ENCODE results near the gene MRPS17. TPM values are rescaled to one million over a fixed set of nuclear protein-coding genes. Genes with fewer than 3 reads are reported as not detected.

Gene MRPS17
- total RNA-seq, 2 experiments from 2014 or later, result 11.6 to 12.0 TPM

DNA sequence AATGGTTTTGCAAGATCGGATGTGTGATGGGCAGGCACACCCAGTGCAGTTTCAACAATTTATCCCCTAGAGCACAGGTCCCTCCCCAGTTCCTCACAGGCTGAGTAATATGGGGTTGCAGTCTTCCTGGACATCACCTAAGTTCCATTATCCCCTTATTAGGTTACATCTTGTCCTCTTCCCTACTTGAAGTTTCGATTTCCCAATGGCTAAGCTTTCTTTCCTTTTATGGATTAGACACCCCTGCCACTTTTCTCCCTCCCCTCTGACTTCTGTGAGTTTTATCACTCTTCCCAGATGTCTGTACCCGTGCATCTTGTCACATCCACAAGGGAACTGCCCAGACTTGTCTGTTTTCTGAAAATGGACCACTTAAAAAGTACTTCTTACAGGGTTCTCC lies 10.3 kb downstream of the MRPS17 start:
- H3K36me3 Mint-ChIP-seq (ENCODE audit: low read depth), result peaks cover 17% of the 10 kb centered on the region
- ChIA-PET CTCF (interaction anchor here (0.6 to 1.2 kb wide), 2 partner anchors 44 to 45 kb away, joined by 3 read pairs; no protein-coding TSS in a partner anchor), POLR2A (interaction anchor here (0.6 kb wide), 1 partner anchor 428 kb away, joined by 3 read pairs; no protein-coding TSS in a partner anchor)
- no peak for DNase-seq
- peaks cover 21% of the 10 kb centered on the region for H3K4me1 Mint-ChIP-seq
- H3K27me3 Mint-ChIP-seq, result no peaks in the 10 kb centered on the region
- no peak overlapping the region for H3K4me3 Mint-ChIP-seq
- H3K9me3 Mint-ChIP-seq, result no peaks in the 10 kb centered on the region
- no peak overlapping the region for H3K27ac Mint-ChIP-seq

DNA sequence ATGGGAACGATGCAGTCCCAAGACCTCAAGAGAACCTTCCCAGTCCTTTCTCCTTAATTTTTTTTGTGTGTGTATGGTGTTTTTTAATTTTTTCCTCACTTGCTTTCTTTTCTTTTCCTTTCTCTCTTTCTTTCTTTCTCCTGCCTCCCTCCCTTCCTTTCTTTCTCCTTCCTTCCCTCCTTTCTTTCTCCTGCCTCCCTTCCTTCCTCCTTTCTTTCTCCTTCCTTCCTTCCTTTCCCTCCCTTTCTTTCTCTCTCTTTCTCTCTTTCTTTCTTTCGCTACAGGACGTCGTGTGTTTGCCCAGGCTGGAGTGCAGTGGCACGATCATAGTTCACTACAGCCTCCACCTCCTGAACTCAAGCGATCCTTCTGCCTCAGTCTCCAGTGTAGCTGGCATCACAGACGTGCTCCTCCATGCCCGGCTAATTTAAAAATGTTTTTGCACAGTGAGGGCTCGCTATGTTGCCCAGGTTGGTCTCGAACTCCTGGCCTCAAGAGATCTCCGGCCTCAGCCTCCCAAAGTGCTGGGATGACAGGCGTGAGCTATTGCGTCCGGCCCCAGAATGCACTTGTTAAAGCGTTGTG lies 12.0 kb downstream of the MRPS17 start:
- ChIA-PET POLR2A (interaction anchor here (0.6 to 3.1 kb wide), 8 partner anchors 11 to 391 kb away, joined by 3 to 16 read pairs (median 3); partner anchors contain the start of genes CHCHD2, SUMF2 and VOPP1), CTCF (interaction anchor here (0.9 to 2.0 kb wide), 10 partner anchors 9 to 322 kb away, joined by 3 to 10 read pairs (median 3); partner anchors contain the start of genes CCT6A and PSPH)
- no peaks in the 10 kb centered on the region for H3K9me3 Mint-ChIP-seq
- peaks cover 14% of the 10 kb centered on the region for H3K36me3 Mint-ChIP-seq (ENCODE audit: low read depth)
- peak overlapping the region; percentile 75 for H3K4me3 Mint-ChIP-seq
- DNase-seq, result no peak
- no peaks in the 10 kb centered on the region for H3K27me3 Mint-ChIP-seq
- H3K4me1 Mint-ChIP-seq, result peaks cover 21% of the 10 kb centered on the region
- H3K27ac Mint-ChIP-seq, result peak overlapping the region; percentile 58

GRCh38 chr7:55964261-55965099 lies 12.8 kb downstream of the MRPS17 start, which contains the start of gene NIPSNAP2:
Gene NIPSNAP2 (plus strand): TSS chr7:55964585. CDS start chr7:55964610, 25 bp downstream.
- H3K4me3 Mint-ChIP-seq, result peak within 1 kb of the TSS; percentile 81
- peaks cover 18% of the 10 kb centered on the region for H3K36me3 Mint-ChIP-seq (ENCODE audit: low read depth)

GRCh38 chr7:55965100-55965470 lies 13.4 kb downstream of the MRPS17 start:
- Mint-ChIP-seq H3K27ac (peak overlapping the region; percentile 80), H3K4me3 (peak overlapping the region; percentile 81), H3K36me3 (ENCODE audit: low read depth) (peaks cover 20% of the 10 kb centered on the region), H3K9me3 (no peaks in the 10 kb centered on the region), H3K27me3 (no peaks in the 10 kb centered on the region), H3K4me1 (peaks cover 26% of the 10 kb centered on the region)
- POLR2A ChIA-PET, result interaction anchor here (0.6 to 3.1 kb wide), 7 partner anchors 10 to 656 kb away, joined by 3 to 16 read pairs (median 4); partner anchors contain the start of genes CCT6A, CHCHD2, PSPH and SUMF2
- CTCF ChIA-PET, result interaction anchor here (1.0 to 2.0 kb wide), 7 partner anchors 8 to 324 kb away, joined by 3 to 6 read pairs (median 4); partner anchors contain the start of genes CCT6A and PSPH
- no peak for DNase-seq

More at GRCh38 chr7:55964261-55965099, 12.8 kb downstream of the MRPS17 start, which contains the start of gene NIPSNAP2:
- ChIA-PET POLR2A (interaction anchor here (0.6 to 3.1 kb wide), 12 partner anchors 9 to 655 kb away, joined by 3 to 16 read pairs (median 3); partner anchors contain the start of genes CCT6A, CHCHD2, PSPH and SUMF2), CTCF (interaction anchor here (0.9 to 2.0 kb wide), 14 partner anchors 9 to 323 kb away, joined by 3 to 10 read pairs (median 3); partner anchors contain the start of genes CCT6A and PSPH)
- no peaks in the 10 kb centered on the region for H3K9me3 Mint-ChIP-seq
- peaks cover 24% of the 10 kb centered on the region for H3K4me1 Mint-ChIP-seq
- H3K27me3 Mint-ChIP-seq, result no peaks in the 10 kb centered on the region
- H3K27ac Mint-ChIP-seq, result peak within 1 kb of the TSS; percentile 80
- peak; percentile 64 for DNase-seq

DNA sequence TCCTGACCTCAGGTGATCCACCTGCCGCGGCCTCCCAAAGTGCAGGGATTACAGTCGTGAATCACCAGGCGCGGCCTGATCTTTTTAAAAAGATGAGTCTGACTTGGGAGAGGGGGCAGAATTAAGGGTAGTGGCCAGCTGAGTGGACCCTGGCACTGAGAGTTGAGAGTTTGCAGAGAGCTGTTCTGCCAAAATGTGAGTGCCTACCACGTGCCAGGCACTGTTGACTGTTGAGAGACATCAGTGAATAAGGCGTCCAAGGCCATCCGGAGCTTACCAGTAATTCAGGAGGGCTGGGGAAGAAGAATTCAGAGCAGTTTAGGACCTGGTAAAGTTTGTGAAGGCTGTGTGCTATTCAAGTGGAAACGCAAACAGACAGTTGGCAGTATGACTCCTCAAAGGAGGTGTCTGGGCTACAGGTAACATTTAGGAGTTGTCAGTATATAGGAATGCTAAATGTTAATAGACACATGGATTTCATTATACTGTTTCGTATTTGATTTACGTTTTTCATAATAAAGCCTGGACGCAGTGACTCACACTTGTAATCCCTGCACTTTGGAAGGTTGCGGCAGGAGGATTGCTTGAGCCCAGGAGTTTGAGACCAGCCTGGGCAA lies 14.2 kb downstream of the MRPS17 start:
- CTCF ChIA-PET, result interaction anchor here (1.3 to 2.0 kb wide), 4 partner anchors 15 to 325 kb away, joined by 3 to 6 read pairs (median 6); no protein-coding TSS in a partner anchor
- Mint-ChIP-seq H3K27ac (no peak overlapping the region), H3K27me3 (no peaks in the 10 kb centered on the region), H3K9me3 (no peaks in the 10 kb centered on the region), H3K4me3 (peak overlapping the region; percentile 27), H3K36me3 (ENCODE audit: low read depth) (peaks cover 24% of the 10 kb centered on the region), H3K4me1 (peaks cover 30% of the 10 kb centered on the region)
- POLR2A ChIA-PET, result interaction anchor here (1.2 to 1.4 kb wide), 3 partner anchors 85 to 98 kb away, joined by 4 to 5 read pairs (median 4); partner anchors contain the start of genes CCT6A, PSPH and SUMF2
- DNase-seq, result no peak

DNA sequence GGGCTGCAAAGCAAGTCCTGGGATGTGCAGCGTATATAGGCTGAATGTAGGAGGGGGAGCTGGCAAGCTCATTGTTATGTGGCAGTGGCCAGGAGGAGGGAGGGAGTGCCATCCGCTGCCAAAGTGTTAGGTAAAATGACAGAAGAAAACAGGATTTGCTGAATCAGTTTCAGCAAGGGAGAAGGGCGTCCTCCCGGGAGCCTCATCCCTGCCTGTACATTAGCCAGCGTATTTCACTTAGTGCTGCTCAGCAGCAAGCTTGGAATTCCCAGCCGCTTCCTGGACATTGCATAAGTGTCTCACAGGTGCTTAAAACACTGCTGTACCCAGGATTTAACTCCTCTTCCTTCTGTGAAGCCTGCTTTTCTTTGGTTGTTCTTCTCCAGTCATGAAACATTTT lies 15.2 kb downstream of the MRPS17 start:
- CTCF ChIA-PET, result interaction anchor here (0.9 kb wide), 1 partner anchor 108 kb away, joined by 4 read pairs; no protein-coding TSS in a partner anchor

GRCh38 chr7:55969391-55969790 lies 17.7 kb downstream of the MRPS17 start:
- no peak for DNase-seq
- peaks cover 18% of the 10 kb centered on the region for H3K4me1 Mint-ChIP-seq
- no peak overlapping the region for H3K27ac Mint-ChIP-seq
- ChIA-PET POLR2A (no interaction called here), CTCF (no interaction called here)
- H3K27me3 Mint-ChIP-seq, result no peaks in the 10 kb centered on the region
- peaks cover 24% of the 10 kb centered on the region for H3K36me3 Mint-ChIP-seq (ENCODE audit: low read depth)
- no peaks in the 10 kb centered on the region for H3K9me3 Mint-ChIP-seq
- H3K4me3 Mint-ChIP-seq, result no peak overlapping the region

More for the DNA sequence above, 15.2 kb downstream of the MRPS17 start:
- Mint-ChIP-seq H3K27ac (no peak overlapping the region), H3K36me3 (ENCODE audit: low read depth) (peaks cover 24% of the 10 kb centered on the region), H3K4me3 (no peak overlapping the region), H3K9me3 (no peaks in the 10 kb centered on the region), H3K27me3 (no peaks in the 10 kb centered on the region), H3K4me1 (peaks cover 30% of the 10 kb centered on the region)
- POLR2A ChIA-PET, result interaction anchor here (0.6 to 1.4 kb wide), 3 partner anchors 11 to 681 kb away, joined by 3 to 4 read pairs (median 4); partner anchors contain the start of gene SUMF2
- DNase-seq, result no peak

DNA sequence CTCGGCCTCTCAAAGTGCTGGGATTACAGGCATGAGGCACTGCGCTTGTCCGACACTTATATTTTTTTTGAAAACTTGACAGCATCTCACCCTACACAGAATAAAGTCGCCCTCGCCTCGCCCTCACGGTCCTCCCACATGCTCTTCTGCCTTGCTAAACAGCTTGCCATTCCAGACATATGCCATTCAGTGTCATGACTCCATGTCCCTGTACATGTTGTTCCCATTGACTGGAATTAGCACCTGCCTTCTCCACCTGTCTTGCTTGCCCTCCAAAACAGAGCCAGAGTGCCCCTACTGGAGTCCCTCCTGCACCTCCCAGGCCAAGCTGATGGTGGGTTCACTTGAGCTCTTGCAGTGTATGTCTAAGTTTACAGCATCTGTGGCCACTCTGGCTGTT lies 18.9 kb downstream of the MRPS17 start:
- peaks cover 13% of the 10 kb centered on the region for H3K4me1 Mint-ChIP-seq
- no peaks in the 10 kb centered on the region for H3K27me3 Mint-ChIP-seq
- H3K36me3 Mint-ChIP-seq (ENCODE audit: low read depth), result peaks cover 24% of the 10 kb centered on the region
- no peak overlapping the region for H3K27ac Mint-ChIP-seq
- H3K4me3 Mint-ChIP-seq, result no peak overlapping the region
- CTCF ChIA-PET, result no interaction called here
- DNase-seq, result no peak
- POLR2A ChIA-PET, result no interaction called here
- no peaks in the 10 kb centered on the region for H3K9me3 Mint-ChIP-seq

GRCh38 chr7:55970978-55971377 lies 19.3 kb downstream of the MRPS17 start:
- CTCF ChIA-PET, result no interaction called here
- no peak overlapping the region for H3K27ac Mint-ChIP-seq

DNA sequence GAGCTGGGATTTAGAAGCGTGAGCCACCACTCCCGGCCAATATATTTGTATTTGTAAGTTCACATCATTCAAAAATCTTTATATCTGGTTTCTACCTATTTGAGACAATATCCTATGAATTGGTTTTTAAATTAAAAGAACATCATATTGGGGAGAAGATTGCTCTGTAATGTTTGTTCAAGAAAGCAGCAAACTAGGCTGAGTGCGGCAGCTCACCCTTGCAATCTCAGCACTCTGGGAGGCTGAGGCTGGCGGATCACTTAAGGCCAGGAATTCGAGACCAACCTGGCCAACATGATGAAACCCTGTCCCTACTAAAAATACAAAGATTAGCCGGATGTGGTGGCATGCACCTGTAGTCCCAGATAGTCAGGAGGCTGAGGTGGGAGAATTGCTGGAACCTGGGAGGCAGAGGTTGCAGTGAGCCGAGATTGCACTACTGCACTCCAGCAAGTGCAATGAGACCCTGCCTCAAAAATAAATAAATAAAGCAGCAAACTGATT lies 22.1 kb downstream of the MRPS17 start:
- H3K36me3 Mint-ChIP-seq (ENCODE audit: low read depth), result peaks cover 17% of the 10 kb centered on the region
- CTCF ChIA-PET, result interaction anchor here (0.9 kb wide), 1 partner anchor 9 kb away, joined by 3 read pairs; the partner anchor contains the start of gene NIPSNAP2
- H3K4me1 Mint-ChIP-seq, result peaks cover 10% of the 10 kb centered on the region
- H3K9me3 Mint-ChIP-seq, result no peaks in the 10 kb centered on the region
- no peak overlapping the region for H3K27ac Mint-ChIP-seq
- DNase-seq, result no peak
- no peaks in the 10 kb centered on the region for H3K27me3 Mint-ChIP-seq
- no peak overlapping the region for H3K4me3 Mint-ChIP-seq
- POLR2A ChIA-PET, result no interaction called here

More at GRCh38 chr7:55970978-55971377, 19.3 kb downstream of the MRPS17 start:
- POLR2A ChIA-PET, result no interaction called here
- no peaks in the 10 kb centered on the region for H3K27me3 Mint-ChIP-seq
- peaks cover 22% of the 10 kb centered on the region for H3K36me3 Mint-ChIP-seq (ENCODE audit: low read depth)
- peaks cover 10% of the 10 kb centered on the region for H3K4me1 Mint-ChIP-seq
- no peaks in the 10 kb centered on the region for H3K9me3 Mint-ChIP-seq
- DNase-seq, result no peak
- no peak overlapping the region for H3K4me3 Mint-ChIP-seq

DNA sequence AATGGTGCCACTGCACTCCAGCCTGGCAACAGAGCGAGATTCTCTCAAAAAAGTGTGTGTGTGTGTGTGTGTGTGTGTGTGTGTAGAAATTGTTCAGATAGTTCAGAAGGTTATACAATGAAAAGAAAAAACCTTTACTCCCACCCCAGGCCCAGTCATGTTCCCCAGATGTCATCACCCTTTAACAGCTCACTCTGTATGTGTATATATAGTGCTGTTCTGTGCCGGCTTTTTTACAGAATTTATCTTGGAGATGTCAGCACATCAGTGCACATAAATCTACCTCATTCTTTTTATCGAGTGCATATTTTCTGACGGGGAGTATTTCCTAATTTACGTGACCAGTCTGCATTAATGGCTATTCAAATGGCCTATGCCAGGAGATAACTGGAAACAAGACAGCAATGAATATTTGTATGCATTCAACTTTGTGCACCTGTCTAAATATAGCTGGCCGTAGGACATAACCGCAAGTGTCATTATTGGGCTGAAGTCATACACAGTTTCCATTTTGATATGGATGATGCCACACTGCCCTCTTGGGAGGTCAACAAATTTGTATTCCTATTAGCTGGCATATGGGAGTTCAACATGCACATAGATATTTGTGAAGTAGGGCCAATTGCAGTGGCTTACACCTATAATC lies 24.4 kb downstream of the MRPS17 start:
- Mint-ChIP-seq H3K9me3 (no peaks in the 10 kb centered on the region), H3K4me3 (no peak overlapping the region), H3K27me3 (no peaks in the 10 kb centered on the region), H3K27ac (no peak overlapping the region), H3K36me3 (ENCODE audit: low read depth) (peaks cover 23% of the 10 kb centered on the region), H3K4me1 (no peaks in the 10 kb centered on the region)
- POLR2A ChIA-PET, result no interaction called here
- CTCF ChIA-PET, result no interaction called here
- DNase-seq, result no peak

DNA sequence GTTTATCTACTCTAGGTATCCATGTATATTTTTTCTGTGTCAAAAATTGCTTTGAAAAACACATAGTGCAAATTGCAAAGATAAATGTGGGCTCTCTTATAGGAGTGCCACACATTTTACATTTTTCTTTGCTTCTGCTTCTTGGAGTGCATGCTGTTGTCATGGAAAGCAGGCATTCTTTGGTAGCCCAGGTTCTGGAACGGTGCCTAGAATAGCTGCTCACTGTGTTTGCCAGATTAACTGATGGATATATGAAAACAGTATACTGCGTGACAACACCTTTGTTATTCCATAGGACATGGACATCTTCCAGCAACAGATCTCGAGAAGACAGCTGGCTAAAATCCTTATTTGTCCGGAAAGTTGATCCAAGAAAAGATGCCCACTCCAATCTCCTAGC lies 26.2 kb downstream of the MRPS17 start:
- CTCF ChIA-PET, result interaction anchor here (1.3 kb wide), 1 partner anchor 14 kb away, joined by 3 read pairs; no protein-coding TSS in a partner anchor

More for the DNA sequence above, 26.2 kb downstream of the MRPS17 start:
- Mint-ChIP-seq H3K27me3 (no peaks in the 10 kb centered on the region), H3K9me3 (no peaks in the 10 kb centered on the region), H3K4me1 (no peaks in the 10 kb centered on the region), H3K27ac (no peak overlapping the region), H3K36me3 (ENCODE audit: low read depth) (peaks cover 30% of the 10 kb centered on the region), H3K4me3 (no peak overlapping the region)
- no peak for DNase-seq
- POLR2A ChIA-PET, result interaction anchor here (0.6 kb wide), 1 partner anchor 11 kb away, joined by 4 read pairs; no protein-coding TSS in a partner anchor
